Kidney tubule cell (primary cell): ENCODE data around the gene FYCO1.

Source experiments
- DNase-seq: peaks from one replicate; pipeline ENCODE4 v3.0.0-alpha.2; 2018; ENCODE audit warnings: low spot score

FYCO1 gene

DNA sequence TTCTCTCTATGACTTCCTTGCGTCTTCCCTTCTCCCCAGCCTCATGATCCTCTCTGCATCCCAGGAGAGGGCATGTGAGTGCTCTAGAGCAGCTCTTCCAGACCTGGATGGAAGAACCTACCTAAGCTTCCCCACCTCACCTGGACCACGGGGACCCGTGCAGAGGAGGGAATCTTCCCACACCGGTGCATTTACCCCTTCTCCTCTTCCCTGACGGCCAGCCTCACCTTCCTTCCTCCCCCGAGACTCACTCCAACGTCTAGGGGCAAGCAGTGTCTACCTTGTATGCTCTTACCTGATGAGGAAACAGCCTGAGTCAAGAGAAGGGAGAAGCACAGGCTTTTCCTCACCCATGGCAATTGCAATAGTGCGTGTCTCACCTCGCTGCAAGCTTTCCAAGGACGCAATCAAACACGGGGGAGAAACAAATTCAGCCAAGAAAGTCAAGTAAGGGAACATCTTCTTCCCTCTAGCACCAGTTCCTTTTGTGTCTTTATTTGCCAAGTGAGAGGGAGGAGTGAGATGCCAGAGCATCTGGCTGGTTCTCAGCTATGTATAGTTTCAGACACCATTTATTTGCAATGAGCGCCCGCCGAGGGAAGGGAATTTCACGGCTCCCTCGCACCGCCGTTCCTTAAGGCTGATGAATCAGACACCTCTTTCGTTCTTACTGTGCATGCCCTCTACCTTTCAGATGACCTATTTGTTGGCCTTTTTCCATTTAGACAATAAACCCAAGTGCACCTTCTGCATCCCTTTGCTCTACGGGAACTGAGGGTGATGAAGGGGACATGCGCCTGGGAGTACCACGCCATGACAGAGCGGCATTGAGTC lies 111.0 kb downstream of the FYCO1 start:
- DNase-seq, result no peak

DNA sequence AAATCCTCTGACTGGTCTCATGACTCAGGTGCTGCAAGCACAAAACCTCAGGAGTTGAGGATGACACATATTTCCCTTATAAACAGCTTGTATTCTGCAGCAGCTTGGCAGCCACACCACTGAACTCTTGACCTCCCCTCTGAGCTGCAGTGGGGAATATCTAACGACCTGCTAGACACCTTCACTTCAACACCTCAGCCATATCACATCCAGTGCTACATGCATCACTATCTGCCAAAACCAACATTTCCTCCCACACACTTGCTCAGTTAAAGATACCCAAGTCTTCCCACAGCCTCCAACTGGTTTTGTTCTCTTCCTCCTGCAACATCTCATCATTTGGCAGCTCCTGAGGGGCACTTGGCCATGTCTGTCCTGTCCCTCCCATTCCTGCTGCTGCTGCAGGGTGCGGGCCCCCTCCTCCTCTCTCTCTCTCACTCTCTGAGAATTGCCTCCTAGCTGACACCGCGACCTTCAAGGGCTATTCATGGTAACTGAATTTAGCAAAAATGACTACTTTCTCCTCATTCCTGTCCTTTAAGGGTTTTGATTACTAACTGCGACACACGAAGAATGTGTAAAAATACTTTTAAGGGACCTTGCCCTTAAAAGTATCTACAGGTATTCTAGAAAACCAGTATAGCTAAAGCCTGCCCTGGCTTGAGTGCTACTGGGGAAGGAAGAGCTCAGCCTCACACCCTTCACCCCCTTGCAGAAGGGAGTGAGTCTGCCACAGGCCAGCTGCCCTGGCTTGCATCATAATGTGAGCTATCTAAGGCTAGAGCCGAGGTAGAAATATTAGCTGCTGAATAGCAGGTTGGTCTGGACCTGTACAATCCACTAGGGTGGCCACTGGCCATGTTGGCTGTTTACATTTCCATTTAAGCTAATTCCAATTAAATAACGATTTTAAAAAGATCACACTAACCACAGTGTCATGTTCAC lies 114.3 kb downstream of the FYCO1 start:
- DNase-seq, result peak; percentile 83

DNA sequence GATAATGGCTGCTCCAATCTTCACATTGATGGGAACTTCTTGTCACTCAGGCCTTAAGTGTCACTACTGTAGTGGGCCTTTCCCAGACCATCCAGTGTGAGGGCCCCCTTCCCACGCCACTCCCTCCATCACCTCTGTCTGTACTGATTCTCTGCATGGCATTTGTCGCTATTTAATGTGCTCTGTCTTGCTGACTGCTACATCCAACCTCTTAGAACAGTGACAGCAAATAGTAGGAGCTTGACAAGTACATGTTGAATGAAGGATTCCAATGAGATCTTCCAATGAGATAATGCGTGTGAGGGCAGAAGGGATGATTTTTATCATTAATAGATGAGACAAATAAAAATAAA lies 114.9 kb downstream of the FYCO1 start:
- no peak for DNase-seq

DNA sequence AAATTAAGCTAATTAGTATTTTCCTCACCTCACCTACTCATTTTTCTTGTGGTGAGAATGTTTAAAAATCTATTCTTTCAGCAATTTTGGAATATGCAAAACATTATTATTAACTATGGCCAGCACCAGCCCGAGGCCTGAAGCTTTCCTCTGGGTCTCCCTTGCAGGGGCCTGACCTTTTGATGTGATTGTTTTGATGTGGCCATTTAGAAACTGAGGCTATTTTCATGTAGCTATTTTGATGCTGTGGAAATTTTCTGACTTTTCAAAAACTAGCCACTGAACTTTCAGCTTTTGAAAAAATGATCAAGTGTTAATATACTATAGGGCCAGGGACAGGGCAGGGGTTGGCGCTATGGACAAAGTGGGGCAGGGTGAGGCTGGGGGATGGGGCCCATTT lies 117.5 kb downstream of the FYCO1 start:
- no peak for DNase-seq

DNA sequence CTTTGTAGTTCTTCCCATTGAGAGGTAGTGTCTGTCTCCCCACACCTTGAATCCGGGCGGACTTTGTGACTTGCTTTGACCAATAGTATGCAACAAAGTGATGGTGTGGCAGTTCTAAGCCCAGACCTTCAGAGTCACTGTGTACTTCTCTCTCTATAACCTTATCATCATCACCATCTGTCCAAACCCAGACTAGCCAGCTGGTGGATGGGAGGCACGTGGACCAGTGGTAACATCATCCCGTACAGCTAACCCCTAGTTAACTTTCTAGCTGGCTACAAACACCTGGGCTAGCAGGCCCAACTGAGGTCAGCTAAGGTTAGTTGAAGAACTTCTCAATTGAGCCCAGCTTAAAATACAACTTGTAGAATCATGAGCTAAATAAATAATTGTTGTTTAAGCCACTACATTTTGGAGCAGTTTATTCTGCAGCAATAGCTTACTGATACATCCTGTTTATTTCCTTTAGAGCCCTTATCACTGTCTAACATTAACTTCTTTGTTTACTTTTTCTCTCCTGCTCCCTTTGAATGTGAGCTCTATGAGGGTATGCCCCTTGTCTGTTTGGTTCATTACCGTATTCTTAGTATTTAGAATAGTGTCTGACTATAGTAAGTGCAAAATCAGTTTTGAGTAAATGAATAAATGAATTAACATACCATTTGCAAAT lies 120.8 kb downstream of the FYCO1 start:
- DNase-seq, result no peak

DNA sequence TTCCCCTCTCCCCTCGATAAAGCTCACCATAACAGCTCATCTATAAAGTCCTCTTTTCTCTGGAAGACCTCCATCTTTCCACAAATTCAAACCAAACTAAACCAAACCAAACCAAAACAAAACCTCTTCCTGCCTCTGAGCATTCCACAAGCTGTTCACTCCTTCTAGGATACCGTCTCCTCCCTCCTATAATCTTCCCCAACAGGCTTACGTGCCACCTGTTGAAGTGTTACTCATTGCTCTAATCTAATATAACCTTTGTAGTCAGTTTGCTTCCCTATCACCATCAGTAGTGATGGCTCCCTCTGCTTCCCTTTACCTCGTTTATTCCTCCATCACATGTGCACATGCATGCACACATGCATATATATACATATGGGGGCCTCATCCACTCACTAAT lies 122.0 kb downstream of the FYCO1 start:
- DNase-seq, result no peak

DNA sequence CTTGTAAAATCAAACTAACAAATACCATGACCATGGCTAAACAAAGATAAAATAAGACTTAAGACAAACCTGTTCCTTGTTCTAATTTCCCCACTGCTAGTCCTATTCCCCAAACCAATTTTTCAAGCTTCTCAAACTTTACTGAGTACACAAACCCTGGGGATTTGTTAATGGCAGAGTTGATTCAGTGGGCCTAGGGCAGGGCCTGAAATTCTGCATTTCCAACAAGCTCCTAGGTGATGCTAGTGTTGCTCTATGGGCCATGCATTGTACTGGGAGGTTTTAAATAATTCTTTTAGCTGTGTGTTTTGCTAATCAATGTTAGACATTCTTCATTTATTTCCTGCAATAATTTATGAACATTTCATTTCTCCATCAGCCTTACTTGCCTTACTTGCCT lies 122.6 kb downstream of the FYCO1 start:
- DNase-seq, result no peak

DNA sequence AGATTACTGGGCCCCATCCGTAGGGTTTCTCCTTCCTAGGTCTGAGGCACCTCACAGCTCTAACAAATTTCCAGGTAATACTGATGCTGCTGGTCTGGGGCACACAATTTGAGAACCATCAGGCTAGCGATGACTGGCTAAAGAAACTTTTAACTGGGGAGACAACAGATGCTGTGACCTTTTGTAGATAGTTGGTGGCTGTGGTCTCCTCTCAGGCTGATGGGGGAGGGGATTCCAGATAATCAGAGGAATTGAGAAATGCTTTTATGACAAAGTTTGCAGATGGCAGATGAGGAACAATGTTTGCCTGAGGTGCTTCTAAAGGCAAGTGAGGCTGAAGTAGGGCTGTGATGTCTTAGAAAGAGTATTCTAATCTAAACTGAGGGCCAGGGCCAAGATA lies 123.1 kb downstream of the FYCO1 start:
- DNase-seq, result no peak

DNA sequence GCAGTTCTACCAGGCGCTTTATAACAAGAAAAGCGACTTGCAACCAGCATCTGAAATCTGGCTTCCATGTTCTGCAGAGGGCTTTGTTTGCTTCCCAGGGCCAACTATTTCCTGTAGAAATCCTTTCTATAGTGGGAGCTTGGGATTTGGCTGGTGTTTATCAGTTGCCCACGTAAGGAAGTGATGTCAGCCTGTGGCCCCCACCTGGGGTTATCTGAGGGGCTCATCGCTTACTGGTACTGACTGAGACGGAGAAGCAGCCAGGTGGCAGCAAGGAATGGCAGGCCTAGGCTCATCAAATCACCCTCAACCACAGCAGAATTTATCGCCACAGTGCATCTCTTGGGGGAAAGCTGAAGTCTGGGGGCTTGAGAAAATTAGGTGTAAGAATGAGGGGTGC lies 123.8 kb downstream of the FYCO1 start:
- DNase-seq, result no peak

DNA sequence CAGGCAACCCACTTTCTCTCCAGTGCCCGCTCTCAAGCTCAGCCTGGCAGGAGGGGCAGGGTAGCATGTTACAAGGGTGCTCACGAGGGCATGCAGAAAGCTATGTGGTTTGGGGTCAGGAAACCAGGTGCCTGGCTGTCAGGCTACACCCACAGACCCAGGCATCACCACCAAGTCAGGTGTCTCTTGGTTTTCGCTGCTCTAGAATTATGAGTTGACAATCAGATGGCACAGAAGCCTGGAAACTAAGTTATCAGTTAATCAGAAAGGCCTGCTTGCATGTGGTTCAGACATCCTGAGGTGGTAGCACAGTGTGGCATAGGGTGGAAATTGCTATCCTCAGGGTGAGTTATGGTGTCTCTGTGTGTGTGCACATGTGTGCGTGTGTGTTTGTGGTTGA lies 125.5 kb downstream of the FYCO1 start:
- DNase-seq, result no peak

DNA sequence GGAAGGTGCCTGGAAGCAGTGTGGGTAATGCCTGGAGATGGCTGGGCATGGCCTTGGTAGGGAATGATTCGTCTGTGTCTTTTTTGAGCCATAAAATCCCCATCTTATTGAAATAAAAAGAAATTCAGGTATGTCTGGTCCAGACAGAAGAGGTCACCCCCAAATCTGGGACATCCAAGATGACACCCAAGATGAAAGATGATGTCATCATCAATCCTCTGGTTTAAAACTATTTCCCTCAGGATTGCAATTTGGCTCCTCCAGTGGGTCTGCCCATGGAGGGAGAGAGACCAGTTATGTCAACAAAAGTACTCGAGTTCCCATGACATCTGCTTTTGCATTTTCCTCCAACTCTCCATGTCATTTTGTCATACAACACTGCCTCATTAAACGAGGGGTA lies 126.0 kb downstream of the FYCO1 start:
- DNase-seq, result no peak

DNA sequence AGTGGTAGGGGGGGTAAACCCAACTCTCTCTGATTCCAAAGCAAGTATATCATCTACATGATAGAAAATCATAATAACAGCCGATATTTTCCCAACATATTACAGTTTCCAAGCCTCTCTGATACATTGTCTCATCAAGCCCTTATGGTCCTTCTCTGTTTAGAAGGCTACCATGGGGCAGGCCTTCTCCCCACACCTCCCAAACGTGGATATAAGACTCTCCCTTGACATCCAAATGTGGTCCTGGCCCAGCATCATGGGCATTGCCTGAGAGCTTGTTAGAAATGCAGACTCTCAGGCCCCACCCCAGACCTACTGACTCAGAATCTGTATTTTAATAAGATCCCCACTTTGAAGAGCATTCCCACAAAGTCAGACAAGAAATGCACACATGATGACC lies 127.0 kb downstream of the FYCO1 start:
- DNase-seq, result no peak

DNA sequence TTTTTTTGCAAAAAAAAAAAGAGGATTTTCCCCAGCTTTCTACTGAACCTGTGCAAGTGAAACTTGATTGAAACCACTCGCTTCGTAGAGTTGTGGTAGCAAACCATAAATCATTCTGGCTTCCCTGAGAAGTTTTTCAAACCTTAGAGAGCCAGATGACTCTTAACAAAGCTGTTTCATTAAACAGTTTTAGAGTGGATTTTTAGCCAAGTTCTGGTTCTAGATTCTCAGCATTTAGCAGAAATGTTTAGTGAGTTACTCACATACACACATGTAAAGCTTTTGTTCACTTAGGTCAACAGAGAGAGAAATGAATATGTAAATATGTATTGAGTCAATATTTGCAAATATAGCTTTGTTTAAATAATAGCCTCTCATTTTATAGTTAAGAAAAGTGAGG lies 127.4 kb downstream of the FYCO1 start:
- DNase-seq, result no peak
